Gastrocnemius medialis (tissue), 4 donors: Measurements from ENCODE around the gene MGMT.

Experiments used
- POLR2A ChIP-seq, 2 donors: fragments of 450-650 bp; IDR thresholded peaks; one replicate each; pipeline ENCODE4 v1.6.1; 2017; ENCODE audit warnings: antibody characterized with exemption in 2 of 2, mild to moderate bottlenecking in 2 of 2, moderate library complexity in 2 of 2
- TF ChIP-seq, protein P1 (sequence below), 5 experiments: fragments of 450-650 bp in 3 of 5; fragments of 200-600 bp in 2 of 5; sonication (generic) in 2 of 5; IDR thresholded peaks in 4 of 5; conservative IDR thresholded peaks in 1 of 5; 1 replicate in 4 of 5; 2 replicates in 1 of 5; pipeline ENCODE4 v1.5.1; 2016 to 2019; ENCODE audit warnings: antibody characterized with exemption in 5 of 5, mild to moderate bottlenecking in 3 of 5, moderate library complexity in 3 of 5

DNA sequence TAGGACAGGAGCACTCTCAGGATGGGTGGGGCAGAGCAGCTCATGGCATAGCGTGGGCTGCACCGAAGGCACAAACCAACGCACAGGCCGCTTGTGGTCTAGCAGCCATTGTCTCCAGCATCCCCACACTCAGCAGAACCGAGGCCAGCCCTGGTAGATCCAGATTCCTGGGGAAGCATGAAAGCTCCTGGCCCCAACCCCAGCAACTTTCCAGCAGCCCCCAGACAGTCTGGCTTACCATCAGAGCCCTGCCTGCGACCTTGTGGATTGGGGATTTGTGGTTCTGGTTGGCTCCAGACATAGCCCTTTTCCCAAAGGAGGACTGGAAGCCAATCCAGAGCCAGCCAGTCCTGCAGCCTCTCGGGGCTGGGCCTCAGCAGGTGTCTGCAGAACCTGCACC lies 33.8 kb upstream of the MGMT start:
- TF ChIP-seq POLR2A (IDR thresholded peaks at IDR 0.05) = no peak
- TF ChIP-seq, protein P1, sequence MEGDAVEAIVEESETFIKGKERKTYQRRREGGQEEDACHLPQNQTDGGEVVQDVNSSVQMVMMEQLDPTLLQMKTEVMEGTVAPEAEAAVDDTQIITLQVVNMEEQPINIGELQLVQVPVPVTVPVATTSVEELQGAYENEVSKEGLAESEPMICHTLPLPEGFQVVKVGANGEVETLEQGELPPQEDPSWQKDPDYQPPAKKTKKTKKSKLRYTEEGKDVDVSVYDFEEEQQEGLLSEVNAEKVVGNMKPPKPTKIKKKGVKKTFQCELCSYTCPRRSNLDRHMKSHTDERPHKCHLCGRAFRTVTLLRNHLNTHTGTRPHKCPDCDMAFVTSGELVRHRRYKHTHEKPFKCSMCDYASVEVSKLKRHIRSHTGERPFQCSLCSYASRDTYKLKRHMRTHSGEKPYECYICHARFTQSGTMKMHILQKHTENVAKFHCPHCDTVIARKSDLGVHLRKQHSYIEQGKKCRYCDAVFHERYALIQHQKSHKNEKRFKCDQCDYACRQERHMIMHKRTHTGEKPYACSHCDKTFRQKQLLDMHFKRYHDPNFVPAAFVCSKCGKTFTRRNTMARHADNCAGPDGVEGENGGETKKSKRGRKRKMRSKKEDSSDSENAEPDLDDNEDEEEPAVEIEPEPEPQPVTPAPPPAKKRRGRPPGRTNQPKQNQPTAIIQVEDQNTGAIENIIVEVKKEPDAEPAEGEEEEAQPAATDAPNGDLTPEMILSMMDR (IDR thresholded peaks at IDR 0.05 in 4 of 5, conservative IDR thresholded peaks at IDR 0.05 in 1 of 5) = no peak
